ENCODE measurements around the gene RPS4Y1. TPM values are rescaled to one million over a fixed set of nuclear protein-coding genes. Genes with fewer than 3 reads are reported as not detected.

The RPS4Y1 gene
- polyA plus RNA-seq, 1 of the 3 experiments (the other 2 are of a cell fraction): not detected

DNA sequence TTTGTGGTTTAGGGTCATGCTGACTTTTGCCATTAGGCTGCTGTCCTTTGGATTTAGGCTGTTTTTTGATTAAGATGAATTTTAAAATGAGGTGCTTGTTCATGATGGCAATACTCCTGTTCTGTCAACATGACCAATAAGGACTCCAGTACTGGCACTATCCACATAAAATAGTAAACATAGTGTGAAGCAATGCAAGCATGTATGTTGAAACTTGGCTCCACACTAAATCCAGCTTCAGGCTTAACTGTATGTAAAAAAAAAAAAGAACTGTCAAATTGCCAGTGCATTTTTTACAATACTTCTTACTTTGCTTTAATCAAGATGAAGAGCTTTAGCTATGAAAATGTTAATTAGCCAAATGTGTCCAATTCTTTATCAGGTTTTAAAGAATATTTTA, 6.2 kb upstream of the RPS4Y1 start:
- Histone ChIP-seq H3K36me3 (replicated peaks in 1 of 2; ENCODE audit: control insufficient read depth in 1 of 2, insufficient read depth in 2 of 2, low read length in 1 of 2) (no peaks in the 10 kb centered on the region), H4K20me1 (ENCODE audit: insufficient read depth) (no peaks in the 10 kb centered on the region), H3K4me1 (ENCODE audit: control insufficient read depth in 1 of 2, insufficient read depth in 2 of 2, low read depth in 1 of 2, low read length in 1 of 2) (no peaks in the 10 kb centered on the region), H3K79me2 (ENCODE audit: insufficient read depth) (no peaks in the 10 kb centered on the region), H3K4me2 (no peak overlapping the region), H3K27me3 (ENCODE audit: insufficient read depth) (no peaks in the 10 kb centered on the region), H3K9me3 (no peaks in the 10 kb centered on the region), H3F3A (replicated peaks; ENCODE audit: insufficient read depth) (no peaks in the 10 kb centered on the region), H3K27ac (ENCODE audit: low read depth in 2 of 2, low read length in 1 of 2) (no peak overlapping the region), H2AFZ (ENCODE audit: low read depth) (no peak overlapping the region), H3K4me3 (ENCODE audit: low read depth in 2 of 2, low read length in 1 of 2) (no peak overlapping the region), H3K9ac (no peak overlapping the region), H3K9me2 (no peaks in the 10 kb centered on the region)
- ChIA-PET POLR2A (no interaction called here), CTCF (no interaction called here)
- DNase-seq: no peak
- TF ChIP-seq, protein P1, sequence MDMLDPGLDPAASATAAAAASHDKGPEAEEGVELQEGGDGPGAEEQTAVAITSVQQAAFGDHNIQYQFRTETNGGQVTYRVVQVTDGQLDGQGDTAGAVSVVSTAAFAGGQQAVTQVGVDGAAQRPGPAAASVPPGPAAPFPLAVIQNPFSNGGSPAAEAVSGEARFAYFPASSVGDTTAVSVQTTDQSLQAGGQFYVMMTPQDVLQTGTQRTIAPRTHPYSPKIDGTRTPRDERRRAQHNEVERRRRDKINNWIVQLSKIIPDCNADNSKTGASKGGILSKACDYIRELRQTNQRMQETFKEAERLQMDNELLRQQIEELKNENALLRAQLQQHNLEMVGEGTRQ (IDR thresholded peaks at IDR 0.05; ENCODE audit: borderline replicate concordance, low read depth, low read length): no peak
- TF ChIP-seq, protein P2, sequence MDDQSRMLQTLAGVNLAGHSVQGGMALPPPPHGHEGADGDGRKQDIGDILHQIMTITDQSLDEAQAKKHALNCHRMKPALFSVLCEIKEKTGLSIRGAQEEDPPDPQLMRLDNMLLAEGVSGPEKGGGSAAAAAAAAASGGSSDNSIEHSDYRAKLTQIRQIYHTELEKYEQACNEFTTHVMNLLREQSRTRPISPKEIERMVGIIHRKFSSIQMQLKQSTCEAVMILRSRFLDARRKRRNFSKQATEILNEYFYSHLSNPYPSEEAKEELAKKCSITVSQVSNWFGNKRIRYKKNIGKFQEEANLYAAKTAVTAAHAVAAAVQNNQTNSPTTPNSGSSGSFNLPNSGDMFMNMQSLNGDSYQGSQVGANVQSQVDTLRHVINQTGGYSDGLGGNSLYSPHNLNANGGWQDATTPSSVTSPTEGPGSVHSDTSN (IDR thresholded peaks at IDR 0.05): no peak
- TF ChIP-seq MEF2A (IDR thresholded peaks at IDR 0.05; ENCODE audit: borderline replicate concordance, low read depth) (no peak), EZH2phosphoT487 (IDR thresholded peaks at IDR 0.05; ENCODE audit: borderline replicate concordance, low read depth) (no peak), NFIC (IDR thresholded peaks at IDR 0.05; ENCODE audit: borderline replicate concordance) (no peak)
- TF ChIP-seq, protein P3, sequence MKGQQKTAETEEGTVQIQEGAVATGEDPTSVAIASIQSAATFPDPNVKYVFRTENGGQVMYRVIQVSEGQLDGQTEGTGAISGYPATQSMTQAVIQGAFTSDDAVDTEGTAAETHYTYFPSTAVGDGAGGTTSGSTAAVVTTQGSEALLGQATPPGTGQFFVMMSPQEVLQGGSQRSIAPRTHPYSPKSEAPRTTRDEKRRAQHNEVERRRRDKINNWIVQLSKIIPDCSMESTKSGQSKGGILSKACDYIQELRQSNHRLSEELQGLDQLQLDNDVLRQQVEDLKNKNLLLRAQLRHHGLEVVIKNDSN (IDR thresholded peaks at IDR 0.05; ENCODE audit: borderline replicate concordance, low read depth): no peak

DNA sequence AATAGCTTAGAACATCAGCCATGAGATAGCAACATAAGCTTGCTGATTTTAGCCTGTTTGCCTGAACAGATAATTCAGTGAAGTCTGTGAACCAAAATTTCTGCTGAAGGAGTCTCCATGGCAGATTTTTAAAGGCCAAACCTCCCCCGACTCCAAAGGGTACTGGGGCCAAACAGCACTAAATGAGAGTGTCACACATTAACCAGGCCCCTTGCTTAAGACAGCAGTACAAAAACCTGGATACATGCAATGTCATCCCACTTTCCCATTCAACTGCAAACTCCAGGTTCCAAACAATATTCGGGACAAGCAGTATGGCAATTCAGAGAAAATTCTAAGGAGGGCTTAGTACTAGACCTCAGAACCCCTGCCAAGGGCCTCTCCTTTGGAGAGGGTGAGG, 4.3 kb upstream of the RPS4Y1 start:
- Histone ChIP-seq H3K9me3 (no peaks in the 10 kb centered on the region), H2AFZ (ENCODE audit: low read depth) (no peak overlapping the region), H3K4me1 (ENCODE audit: control insufficient read depth in 1 of 2, insufficient read depth in 2 of 2, low read depth in 1 of 2, low read length in 1 of 2) (no peaks in the 10 kb centered on the region), H4K20me1 (ENCODE audit: insufficient read depth) (no peaks in the 10 kb centered on the region), H3K79me2 (ENCODE audit: insufficient read depth) (no peaks in the 10 kb centered on the region), H3K36me3 (replicated peaks in 1 of 2; ENCODE audit: control insufficient read depth in 1 of 2, insufficient read depth in 2 of 2, low read length in 1 of 2) (no peaks in the 10 kb centered on the region), H3K27ac (ENCODE audit: low read depth in 2 of 2, low read length in 1 of 2) (no peak overlapping the region), H3K4me3 (ENCODE audit: low read depth in 2 of 2, low read length in 1 of 2) (no peak overlapping the region), H3K9ac (no peak overlapping the region), H3F3A (replicated peaks; ENCODE audit: insufficient read depth) (no peaks in the 10 kb centered on the region), H3K4me2 (no peak overlapping the region), H3K9me2 (no peaks in the 10 kb centered on the region), H3K27me3 (ENCODE audit: insufficient read depth) (no peaks in the 10 kb centered on the region)
- WGBS (ENCODE audit: low lambda C conversion rate): no CpG with 5 or more reads among the region's 2 CpGs
- no peak for TF ChIP-seq TCF12 (IDR thresholded peaks at IDR 0.05)
- no peak for TF ChIP-seq MEF2A (IDR thresholded peaks at IDR 0.05; ENCODE audit: borderline replicate concordance, low read depth)
- no peak for DNase-seq
- ChIA-PET CTCF (no interaction called here), POLR2A (no interaction called here)

DNA sequence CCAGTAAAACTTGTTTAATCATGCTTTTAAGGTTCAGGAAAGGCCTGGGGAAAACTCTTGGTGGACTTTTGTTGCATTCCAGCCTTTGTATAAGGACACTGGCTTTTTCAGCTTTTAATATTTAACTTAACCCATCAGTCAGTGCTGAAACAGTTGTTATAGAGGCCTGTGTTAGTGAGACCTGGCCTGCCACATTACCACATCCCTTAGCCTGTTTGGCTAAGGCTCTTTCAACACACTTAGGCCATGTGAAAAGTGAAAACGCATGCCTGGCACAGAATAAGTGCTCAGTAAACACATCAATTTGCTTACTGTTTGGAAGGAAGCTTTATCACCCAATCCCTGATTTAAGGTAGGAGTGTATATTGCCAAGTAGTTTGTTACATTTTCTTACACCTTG, 3.5 kb upstream of the RPS4Y1 start:
- no peaks in the 10 kb centered on the region for H3K27me3 ChIP-seq (ENCODE audit: insufficient read depth)
- no peaks in the 10 kb centered on the region for H3K9me2 ChIP-seq
- no peaks in the 10 kb centered on the region for H4K20me1 ChIP-seq (ENCODE audit: insufficient read depth)
- H3F3A ChIP-seq (replicated peaks; ENCODE audit: insufficient read depth): no peaks in the 10 kb centered on the region
- no peak for DNase-seq
- no peak overlapping the region for H3K4me2 ChIP-seq
- H3K36me3 ChIP-seq (replicated peaks in 1 of 2; ENCODE audit: control insufficient read depth in 1 of 2, insufficient read depth in 2 of 2, low read length in 1 of 2): no peaks in the 10 kb centered on the region
- no peaks in the 10 kb centered on the region for H3K4me1 ChIP-seq (ENCODE audit: control insufficient read depth in 1 of 2, insufficient read depth in 2 of 2, low read depth in 1 of 2, low read length in 1 of 2)
- TF ChIP-seq SIN3A (IDR thresholded peaks at IDR 0.05; ENCODE audit: borderline replicate concordance, low read depth, low read length): no peak
- no peak overlapping the region for H3K27ac ChIP-seq (ENCODE audit: low read depth in 2 of 2, low read length in 1 of 2)
- no peak overlapping the region for H3K4me3 ChIP-seq (ENCODE audit: low read depth in 2 of 2, low read length in 1 of 2)
- no CpG with 5 or more reads among the region's 1 CpG for WGBS (ENCODE audit: low lambda C conversion rate)
- no peak overlapping the region for H3K9ac ChIP-seq
- no peaks in the 10 kb centered on the region for H3K9me3 ChIP-seq
- POLR2A ChIA-PET: no interaction called here
- H3K79me2 ChIP-seq (ENCODE audit: insufficient read depth): no peaks in the 10 kb centered on the region
- CTCF ChIA-PET: no interaction called here
- H2AFZ ChIP-seq (ENCODE audit: low read depth): no peak overlapping the region
